Measurements from ENCODE around the gene MEX3A.

- no peak for TF ChIP-seq POLR2AphosphoS5 (IDR thresholded peaks at IDR 0.05)
- TF ChIP-seq CTCF (IDR thresholded peaks at IDR 0.05): no peak
These were observed 4.0 kb upstream of the MEX3A start for GRCh38 chr1:156086256-156086662.

All from prostate gland (tissue), 2 donors.